GM21528 (cell line): ENCODE results near the gene SCAMP4.

Experiments used
- ATAC-seq: cut with Tn5 transposase; IDR thresholded peaks from one replicate; pipeline ENCODE4 v1.9.1; 2021; ENCODE audit warnings: mild to moderate bottlenecking, moderate library complexity; ENCODE audit not compliant: unreplicated experiment, low FRiP score

The SCAMP4 gene

DNA sequence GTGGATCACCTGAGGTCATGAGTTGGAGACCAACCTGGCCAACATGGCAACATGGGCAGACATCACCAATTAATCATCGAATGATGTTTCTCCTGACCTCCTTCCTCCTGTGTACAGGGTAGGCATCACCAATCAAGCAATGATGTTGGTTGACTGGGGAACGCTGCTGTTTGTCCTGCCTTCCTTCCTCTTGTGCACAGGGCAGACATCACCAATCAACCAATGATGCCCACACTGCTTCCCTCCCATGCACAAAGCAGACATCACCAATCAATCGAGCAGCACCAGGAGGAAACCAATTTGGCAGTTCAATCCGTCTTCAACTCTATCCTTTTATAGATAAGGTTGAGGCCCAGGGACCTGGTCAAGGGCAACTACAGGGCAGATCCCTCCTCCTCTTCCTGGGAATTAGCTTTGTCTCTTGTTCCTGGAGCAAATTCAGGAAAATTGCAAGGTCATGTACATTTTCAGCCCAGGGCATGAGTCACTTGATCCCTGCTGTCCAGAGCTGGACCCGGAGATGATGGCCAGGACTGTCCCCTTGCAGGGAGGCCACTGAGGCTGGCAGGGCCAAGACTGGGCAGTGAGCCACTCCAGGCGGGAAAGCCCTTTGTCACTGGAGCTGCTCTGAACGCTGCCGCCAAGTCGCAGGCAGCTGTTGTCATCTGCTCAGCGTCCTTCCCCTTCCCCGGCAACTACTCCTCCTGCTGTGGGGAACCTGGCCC lies 30.4 kb downstream of the SCAMP4 start:
- ATAC-seq: no peak

DNA sequence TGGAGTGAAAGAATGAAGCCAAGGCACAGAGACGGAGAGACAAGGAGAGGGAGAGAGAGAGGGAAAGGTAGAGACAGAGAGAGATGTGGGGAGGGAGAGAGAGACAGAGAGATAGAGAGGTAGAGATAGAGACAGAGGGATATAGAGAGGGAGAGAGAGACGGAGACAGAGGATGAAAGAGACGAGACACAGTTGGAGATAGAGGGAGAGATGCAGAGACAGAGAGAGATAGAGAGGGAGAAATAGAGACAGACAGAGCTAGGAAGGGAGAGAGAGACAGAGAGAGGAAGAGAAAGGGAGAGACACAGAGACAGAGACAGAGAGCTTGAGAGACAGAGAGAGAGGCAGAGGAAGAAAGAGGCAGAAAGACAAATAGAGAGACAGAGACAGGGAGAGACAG lies 31.2 kb downstream of the SCAMP4 start:
- no peak for ATAC-seq

DNA sequence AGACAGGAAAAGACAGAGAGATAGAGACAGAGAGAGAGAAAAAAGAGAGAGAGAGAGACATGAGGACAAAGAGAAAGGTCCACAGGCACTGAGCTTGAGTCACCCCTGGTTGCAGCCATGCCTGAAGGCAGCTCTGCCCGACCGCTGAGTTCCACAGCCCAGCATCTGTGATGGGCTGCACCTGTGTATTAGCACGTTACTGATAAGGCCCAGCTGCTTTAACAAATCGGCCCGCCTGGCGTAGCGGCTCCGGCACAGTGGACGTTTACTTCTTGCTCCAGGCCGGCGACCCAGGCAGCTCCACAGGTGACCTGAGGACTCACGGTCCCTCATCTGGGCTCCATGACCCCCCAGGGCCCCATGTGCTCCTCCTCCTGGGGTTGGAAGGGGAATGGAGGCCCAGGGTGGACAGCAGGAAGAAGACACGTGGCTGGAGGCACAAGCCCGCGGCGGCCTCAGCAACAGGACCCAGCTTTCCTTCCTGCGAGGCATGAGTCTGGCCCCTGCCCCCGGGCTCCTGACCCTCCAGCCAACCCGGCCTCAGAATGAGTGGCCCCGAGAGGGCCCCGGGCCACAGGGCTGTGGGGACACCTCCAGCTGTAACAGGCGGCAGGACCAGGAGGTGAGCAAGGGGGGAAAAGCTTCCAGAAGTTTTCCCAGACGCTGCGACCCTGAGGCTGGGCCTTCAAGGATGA lies 31.9 kb downstream of the SCAMP4 start:
- ATAC-seq: no peak

DNA sequence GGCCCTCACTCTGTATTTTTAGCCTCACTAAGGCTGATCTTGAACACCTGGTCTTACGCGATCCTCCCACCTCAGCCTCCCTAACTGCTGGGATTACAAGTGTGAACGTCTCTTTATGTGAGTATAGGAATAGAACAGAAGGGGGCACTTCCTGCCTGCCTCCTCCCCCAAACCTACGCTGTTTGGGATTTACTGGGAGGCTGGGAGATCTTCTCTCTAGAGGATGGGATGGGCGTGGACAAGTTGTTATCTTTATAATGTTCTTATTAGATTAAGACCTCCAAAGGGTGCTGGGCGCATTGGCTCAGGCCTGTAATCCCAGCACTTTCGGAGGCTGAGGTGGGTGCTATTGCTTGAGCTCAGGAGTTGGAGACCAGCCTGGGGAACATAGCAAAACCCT lies 32.9 kb downstream of the SCAMP4 start:
- no peak for ATAC-seq

DNA sequence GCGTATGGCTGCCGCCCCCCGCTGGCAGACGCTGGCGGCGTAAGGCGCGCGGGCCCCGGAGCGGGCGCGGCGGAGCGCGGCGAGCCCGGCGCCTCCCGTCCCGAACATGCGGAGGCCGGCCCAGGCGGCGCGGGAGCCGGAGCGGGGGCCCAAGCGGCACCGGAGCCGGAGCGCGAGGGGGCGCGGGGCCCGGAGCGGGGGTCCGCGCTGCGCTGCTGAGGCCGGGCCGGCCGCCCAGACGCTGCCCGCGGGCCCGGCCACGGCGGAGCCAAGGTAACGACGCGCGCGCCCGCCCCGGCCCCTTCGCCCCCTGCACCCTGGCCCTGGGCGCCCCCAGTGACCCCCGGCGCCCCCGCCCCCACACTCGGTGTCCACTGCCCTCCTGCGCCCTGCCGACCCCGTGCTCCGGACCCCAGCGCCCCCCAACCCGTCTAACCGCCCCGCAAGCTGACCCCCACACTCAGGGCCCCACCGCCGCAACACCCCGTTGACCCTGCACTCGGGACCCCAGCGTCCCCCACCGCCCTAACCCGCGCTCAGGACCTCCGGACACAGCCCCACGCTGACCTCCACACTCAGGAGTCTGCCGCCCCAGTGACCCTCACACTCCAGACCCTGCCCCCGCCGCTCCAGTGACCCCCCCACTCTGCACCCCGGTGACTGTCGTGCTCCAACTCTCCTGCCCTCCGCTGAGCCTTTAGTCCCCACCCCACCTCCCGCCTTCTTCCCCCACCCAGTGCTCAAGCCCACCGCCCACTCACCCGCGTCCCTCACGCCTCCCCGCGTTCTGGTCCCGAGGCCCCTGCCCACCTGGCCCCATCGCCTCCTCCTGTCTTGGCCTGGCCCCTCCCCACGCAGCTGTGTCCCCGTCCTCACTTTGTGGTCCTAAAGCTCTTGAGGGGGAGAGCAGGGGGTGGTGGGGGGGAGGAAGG lies 36.2 kb downstream of the SCAMP4 start, which contains the start of gene CSNK1G2:
TSS of gene CSNK1G2 (plus strand) at position 27 of the 932 bp plus-strand sequence. CDS start 28,601 bp downstream, outside the sequence.
- peak; percentile 56 for ATAC-seq

DNA sequence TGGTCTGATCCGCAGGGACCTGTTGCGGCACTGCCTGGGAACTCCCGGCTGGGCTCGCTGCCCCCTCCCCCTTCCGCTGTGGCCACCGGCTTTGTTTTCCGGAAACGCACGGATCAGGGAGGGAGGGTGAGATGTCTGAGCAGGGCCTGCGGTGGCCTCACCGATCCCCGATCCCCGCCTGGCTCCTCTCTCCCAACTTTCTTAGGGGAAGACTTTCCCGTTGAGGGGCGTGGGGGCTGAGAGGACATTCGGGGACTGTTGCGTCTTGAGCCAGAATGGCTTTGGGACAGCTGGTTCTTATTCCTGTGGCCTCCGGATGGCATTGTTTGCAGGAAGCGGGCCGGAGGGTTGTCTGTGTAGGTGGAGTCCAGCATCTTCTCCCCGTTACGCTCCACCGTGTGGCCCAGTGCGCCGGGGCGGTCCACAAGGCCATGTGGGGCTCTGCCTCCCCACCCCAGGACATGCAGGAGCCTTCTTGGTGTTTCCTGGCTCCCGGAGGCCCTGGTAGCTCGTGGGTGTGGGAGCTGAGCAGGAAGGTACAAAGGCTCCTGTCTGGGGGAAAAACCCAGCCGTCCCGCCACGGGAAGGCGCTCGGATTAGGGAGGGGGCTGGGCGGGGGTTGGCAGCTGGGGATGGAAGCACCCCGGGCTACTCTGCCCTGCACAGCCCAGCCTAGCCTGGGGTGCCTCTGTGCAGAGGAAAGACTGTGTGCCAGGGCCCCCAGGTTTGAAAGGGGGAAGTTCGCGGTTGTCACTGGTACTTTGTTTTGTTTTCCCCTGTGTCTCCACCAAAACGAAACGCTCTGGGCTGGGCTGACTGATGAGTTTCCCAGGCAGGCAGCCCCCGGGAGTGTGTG lies 37.1 kb downstream of the SCAMP4 start:
- ATAC-seq: no peak

DNA sequence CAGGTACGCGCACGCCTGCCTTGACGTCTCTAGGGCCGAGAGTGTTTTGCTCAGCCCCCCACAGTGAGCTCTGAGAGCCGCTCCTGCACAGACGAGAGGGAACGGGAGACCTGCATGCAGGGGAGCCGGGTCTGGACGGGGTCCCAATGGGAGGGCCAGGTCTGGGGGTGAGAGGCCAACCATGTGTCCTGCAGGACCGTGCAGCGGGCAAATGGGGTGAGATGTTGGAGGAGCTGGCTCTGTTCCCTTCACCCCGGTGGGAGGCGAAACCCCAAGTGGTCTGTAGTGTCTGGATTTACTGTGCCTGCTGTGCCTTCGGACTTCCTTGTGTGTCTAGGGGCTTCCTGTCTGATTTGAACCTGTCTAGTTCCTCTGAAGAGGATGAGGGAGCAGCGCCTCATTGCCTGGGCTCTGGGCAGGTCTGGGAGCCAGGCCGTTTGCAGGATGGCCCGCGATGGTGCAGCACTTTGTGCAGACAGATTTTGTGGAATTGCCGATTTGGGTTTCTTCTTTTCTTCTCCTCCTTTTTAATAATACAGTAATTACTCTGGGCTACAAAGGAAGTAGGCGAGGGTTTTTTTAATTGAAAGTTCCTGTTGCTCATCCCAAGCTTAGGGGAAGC lies 37.8 kb downstream of the SCAMP4 start:
- no peak for ATAC-seq

DNA sequence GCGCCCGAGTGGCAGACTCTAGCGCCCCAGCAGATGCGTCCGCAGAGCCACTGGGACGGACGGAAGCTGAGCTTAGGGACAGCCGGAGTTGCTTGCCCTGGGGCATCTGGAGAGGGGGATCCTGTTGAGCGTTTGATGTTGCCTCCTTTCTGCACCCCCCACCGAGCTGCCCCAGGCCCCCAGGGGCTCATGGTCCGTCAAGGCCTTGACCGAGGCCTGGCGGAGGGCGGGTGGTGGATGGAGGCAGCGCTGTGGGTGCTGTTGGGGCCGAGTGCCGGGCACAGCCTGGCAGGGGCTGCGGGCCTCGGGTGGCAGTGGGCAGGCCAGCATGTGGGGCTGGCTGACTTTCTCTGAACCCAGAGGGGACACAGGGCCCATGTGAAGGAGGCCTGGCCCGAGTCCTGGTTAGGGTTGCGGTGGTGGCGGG lies 38.5 kb downstream of the SCAMP4 start:
- ATAC-seq: no peak

DNA sequence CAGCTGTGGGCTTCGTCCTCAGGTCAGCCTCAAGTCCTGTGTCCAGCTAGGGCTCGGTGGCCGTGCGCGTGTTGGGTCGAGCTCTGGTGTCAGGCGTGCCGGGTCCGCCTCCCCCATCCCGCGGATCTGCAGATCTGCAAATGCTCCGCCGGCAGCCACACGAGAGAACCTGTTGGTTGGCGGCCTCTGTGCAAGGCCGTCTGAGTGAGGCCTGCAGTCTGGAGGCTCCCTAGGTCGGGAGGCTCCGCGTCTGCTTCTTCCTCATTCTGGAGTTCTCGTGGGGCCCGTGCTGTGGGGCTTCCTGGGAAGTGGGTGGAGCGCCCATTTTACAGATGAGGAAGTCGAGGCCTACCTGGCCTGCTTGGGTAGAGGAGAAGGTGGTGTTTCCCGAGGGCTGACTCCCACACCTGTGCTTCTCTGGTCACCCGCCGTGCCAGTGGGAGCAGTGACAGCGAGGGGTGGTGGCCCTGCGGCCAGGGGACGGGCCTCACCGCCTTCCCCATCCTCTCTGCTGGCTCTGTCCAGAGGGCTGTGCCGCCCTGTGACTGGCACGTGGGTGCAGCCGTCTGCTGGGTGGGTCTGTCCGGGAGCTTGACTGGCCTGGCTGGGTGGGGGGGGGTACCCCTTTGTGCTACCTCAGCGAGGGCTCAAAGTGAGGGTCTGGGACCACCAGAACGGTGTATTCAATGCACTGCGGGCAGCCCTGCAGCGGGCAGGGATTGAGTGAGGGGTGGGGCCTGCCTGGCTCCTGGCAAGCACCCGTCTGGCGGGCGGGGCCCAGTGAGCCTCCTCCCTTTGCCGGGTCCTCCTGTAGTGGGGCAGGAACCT lies 39.1 kb downstream of the SCAMP4 start:
- no peak for ATAC-seq

DNA sequence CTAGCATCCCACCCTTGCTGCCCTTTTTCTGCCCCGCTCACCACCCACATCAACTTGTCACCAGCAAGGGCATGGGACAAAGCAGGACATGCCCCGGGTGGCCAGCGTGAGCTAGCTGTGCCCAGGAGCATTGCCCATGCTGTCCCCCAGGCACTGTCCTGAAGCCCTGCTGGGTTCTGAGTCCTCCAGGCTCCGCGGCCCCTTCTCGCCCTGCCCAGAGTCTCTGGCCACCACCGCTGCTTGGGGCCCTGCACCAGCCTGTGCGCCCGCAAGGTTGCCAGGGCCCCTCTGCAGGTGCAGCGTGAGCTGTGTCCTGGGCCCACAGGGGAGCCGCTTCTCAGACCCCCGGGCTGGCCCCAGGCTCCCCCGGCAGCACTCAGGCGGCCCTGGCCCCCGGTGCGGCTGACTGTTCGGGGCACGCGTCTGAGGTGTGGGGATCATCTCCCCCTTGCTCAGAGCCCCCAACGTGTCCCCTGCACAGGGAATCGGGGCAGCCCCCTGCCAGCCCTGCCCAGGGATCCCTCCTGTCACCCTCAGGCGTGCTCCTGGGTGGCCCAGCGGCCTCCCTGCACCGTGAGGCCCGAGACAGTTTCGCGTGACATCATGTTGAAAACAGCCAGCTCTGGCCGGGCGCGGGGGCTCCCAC lies 39.8 kb downstream of the SCAMP4 start:
- ATAC-seq: no peak

DNA sequence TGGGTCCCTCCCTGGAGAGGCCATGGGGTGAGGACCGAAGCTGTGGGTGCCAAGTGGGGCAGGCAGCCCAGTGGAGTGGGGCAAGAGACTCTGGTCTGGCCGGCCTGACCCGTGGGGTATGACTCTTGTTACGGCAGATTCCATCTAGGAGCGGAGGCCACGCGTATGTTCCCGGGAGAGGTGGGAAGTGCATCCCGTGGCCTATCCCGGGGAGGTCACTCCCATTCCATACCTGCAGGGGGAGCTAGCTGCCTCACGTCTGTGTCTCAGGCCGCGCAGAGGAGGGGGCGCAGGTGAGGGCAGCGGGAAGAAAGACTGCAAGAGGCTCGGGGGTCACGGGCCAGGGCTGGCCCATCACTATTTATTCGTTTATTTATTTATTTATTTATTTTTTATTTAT lies 40.7 kb downstream of the SCAMP4 start:
- no peak for ATAC-seq

DNA sequence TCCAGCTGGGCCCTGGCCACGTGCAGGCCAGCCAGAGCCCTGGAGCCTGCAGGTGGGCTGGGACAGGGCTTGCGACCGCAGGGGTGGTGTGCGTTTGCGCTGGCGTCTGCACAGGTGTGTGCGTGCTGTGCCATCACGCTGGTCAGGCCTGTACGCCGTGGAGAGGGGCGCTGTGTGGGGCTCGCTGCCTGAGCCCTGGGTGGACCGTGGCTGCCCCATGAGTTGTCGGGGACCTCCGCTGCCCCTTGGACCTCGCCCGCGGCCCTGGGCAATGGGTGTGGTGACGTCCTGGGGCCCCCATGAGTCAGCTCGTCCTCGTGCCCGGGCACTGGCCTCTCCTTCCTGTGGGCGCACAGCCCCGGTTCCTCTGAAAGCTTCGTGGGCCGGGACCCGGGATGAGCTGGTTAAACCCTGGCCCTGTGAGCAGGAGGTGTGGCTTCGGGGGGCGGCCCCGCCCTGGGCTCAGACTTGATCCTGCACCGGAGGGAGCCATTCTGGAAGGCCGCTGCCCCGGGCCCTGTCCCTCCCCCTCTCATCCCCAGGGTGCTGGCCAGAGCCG lies 42.5 kb downstream of the SCAMP4 start:
- ATAC-seq: no peak

DNA sequence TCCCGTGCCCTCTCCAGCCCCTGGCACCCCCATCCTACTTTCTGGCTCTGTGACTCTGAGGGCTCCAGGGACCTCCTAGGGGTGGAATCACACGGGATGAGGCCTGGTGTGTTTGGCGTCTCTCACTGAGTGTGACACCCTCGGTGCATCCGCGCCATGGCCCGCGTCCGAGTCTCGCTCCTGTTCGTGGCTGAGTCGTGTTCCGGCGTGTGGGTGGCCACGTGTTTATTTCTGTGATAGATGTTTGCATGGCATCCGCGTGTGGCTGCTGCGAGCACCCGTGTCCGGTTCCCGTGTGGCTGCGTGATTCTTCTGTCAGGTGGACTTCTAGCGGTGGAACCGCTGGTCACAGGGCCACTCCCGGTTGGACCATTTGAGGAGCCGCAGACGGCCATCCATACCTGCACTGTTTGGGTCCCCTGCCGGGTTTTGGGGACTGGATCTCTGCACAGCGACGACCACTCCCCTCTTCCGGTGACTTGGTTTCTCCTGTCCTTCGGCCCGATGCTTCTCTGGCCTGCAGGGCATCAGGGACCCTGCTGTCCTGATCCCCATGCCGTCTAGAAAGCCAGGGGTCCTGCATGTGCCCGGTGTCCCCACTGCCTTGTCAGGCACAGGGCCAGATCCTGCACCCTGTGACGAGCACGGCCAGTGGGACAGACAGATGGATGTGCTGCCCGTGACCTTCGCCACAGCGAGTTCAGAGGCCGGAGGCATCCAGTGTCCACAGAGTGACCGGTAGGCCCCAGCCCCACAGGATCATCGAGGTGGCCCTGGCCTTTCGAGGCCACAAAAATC lies 44.3 kb downstream of the SCAMP4 start:
- no peak for ATAC-seq

DNA sequence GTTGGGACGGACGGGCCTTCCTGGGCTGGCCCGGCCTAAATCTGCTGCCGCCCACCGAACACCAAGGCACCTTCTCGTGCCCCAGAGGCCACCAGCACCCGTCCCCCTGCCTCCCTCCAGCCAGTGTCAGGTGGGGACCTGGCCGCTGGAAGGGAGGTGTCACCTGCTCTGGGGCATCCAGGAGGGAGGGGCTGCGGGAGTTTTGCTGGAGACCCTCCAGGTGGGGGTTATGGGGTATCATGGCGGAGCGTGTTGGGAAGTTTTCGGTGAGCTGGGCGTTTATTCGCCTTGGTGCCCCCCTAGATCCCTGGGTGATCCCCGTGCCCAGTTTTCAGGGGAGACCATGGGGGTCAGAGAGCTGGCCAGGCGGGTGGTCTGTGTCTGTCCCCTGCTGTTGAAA lies 45.4 kb downstream of the SCAMP4 start:
- ATAC-seq: no peak

DNA sequence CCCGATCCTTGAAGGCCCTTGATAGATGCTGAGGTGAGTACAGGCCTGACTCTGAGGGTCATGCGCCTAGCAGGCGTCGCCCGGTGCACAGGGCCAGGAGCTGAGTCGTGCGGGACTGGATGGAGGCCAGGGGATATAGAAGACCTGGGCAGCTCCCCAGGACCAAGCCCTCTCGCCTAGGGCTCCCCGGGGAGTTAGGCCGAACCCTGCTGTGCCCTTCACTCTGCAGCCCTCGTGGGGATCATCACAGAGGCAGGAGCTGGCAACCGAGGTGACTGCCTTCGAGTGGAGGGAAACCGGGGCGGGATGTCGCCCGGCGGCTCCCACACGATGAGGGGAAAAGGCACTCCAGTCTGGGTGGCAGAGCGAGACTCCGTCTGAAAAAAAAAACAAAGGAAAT lies 47.4 kb downstream of the SCAMP4 start:
- ATAC-seq: no peak

DNA sequence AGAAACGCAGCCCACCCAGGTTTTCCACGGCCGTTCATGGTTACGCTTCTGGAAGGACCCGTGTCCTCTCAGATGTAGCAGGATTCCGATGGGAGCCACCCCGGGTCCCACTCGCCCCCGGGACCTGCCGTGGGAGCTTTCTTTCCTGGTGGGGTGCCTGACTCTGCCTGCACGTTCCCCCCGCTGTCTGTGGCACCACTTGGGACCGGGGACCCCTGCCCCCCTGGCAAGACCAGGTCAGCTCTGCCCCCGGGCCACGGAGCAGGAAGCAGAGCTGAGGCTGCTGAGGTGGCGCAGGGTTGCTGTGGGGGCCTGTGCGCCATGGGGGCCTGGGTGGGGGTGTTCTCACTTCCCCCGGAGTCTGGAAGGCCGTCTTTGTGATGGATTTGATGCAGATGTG lies 47.8 kb downstream of the SCAMP4 start:
- no peak for ATAC-seq

DNA sequence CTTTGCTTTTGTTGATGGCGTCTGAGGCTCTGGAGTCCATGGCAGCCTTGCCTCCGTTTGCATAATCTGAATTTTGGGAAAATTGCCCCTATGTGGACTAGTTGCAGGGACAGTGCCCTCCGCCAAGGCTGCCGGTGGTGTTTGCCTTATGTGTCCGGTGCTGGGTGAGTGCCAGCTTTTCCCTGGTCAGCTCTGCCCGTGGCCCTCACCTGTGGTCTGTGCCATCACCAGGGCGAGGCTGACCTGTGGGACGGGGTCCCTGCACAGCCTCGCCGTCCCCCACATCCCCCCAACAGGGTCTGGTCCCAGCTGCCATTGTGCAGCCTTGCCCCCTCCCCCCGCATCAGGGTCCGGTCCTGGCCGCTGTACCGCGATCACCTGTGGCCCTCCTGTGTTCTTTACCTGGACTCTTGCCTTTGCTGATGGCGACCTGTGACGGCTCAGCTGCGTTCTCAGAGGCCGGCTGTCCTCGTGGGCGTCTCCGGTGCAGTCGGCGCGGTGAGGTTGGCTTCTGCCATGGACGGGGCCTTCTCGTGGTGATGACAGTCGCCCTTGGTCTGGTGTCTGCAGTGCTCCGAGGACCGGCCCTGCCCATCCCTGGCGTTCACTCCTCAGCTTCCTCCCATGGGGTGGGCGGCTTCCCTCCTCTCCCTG lies 48.4 kb downstream of the SCAMP4 start:
- no peak for ATAC-seq
